HL-60 (cell line): Measurements from ENCODE around the gene GABARAPL2.

Experiments
- DNase-seq, 2 experiments: peaks; one replicate each; pipeline ENCODE4 v3.0.0-alpha.2; 2010 to 2020; ENCODE audit warnings: low read depth in 1 of 2, low spot score in 1 of 2
- H3K27ac ChIP-seq: fragments of 250-450 bp; sonication (Bioruptor Pico); replicated peaks from 2 replicates; pipeline ENCODE4 v1.5.1; 2020; ENCODE audit warnings: mild to moderate bottlenecking, moderate library complexity
- H3K27me3 ChIP-seq: fragments of 250-450 bp; sonication (Bioruptor Pico); 2 replicates; pipeline ENCODE4 v1.5.1; 2021; ENCODE audit warnings: mild to moderate bottlenecking, moderate library complexity; ENCODE audit not compliant: insufficient read depth, poor library complexity, severe bottlenecking
- H3K4me3 ChIP-seq: replicated peaks from 2 replicates; pipeline ENCODE4 v1.5.1; 2011; ENCODE audit warnings: mild to moderate bottlenecking, control low read depth, low read length; ENCODE audit not compliant: insufficient read depth
- CTCF ChIP-seq: IDR thresholded peaks from one replicate; pipeline ENCODE4 v1.5.1; 2011; ENCODE audit warnings: low read length, control low read depth, inconsistent platforms; ENCODE audit not compliant: insufficient read depth
- GABPA ChIP-seq: IDR thresholded peaks from 2 replicates; pipeline ENCODE4 v1.6.1; 2012; ENCODE audit warnings: low read depth
- POLR2AphosphoS5 ChIP-seq: IDR thresholded peaks from 2 replicates; pipeline ENCODE4 v1.6.1; 2012; ENCODE audit warnings: low read depth
- REST ChIP-seq: IDR thresholded peaks from 2 replicates; pipeline ENCODE4 v1.6.1; 2012; ENCODE audit warnings: low read depth; ENCODE audit not compliant: insufficient replicate concordance
- SPI1 ChIP-seq: IDR thresholded peaks from 2 replicates; pipeline ENCODE4 v1.6.1; 2012; ENCODE audit warnings: low read depth, mild to moderate bottlenecking, borderline replicate concordance

The GABARAPL2 gene

DNA sequence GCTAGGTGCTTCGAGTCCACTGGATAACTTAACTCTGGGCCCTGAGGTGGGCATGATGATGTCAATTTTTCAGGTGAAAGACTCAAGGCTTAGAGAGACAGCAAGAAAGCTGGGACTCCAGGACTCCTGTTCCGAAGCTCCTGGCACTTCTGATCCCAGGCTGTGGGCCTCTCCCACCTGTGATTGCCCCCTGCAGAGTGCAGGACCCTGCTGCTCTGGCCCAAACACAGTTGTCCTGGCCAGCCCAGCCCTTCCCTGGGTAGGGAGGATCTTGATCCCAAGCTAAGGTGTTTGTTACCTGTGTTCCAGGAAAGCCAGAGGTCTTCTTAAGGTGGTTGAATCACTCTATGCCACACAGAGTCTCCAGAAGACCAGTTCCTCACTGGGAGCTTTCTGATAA lies 33.4 kb upstream of the GABARAPL2 start:
- Histone ChIP-seq H3K27me3 (no peaks in the 10 kb centered on the region), H3K27ac (no peak overlapping the region), H3K4me3 (no peak overlapping the region)
- TF ChIP-seq GABPA = no peak
- no peak for TF ChIP-seq SPI1
- TF ChIP-seq CTCF = no peak
- no peak for TF ChIP-seq REST
- TF ChIP-seq POLR2AphosphoS5 = no peak
- DNase-seq = no peak

DNA sequence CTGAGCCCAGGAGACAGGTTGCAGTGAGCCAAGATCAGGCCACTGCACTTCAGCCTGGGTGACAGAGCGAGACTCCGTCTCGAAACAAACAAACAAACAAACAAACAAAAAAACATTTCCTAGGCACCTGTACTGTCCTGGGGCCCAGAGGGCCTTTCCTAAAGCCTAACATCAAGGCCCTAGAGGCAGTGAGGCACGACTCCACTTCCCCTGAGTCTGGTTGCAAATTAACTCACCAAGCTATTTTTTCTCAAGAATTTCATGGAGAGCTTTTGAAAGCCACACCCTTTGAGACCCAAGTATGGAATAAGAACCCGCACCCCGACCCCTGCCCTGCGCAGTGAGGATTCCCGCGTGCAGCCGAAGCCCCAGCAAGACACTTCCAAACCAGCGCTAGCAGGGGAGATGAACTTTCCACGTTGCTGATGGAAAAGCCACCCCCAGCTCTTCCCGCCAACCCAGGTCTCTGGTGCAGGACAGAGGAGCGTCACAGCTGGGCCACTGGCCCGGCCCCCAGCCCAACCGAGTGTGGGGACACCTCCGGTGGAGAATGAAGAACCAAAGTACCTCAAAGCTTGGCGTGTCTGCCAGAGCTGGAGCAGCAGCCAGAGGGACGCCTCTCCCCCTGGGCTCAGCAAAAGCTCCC lies 31.5 kb upstream of the GABARAPL2 start:
- no peak for DNase-seq
- TF ChIP-seq REST (no peak), CTCF (no peak), SPI1 (no peak), POLR2AphosphoS5 (no peak), GABPA (no peak)
- H3K4me3 ChIP-seq = no peak overlapping the region
- no peak overlapping the region for H3K27ac ChIP-seq
- H3K27me3 ChIP-seq = no peaks in the 10 kb centered on the region

- no peak for DNase-seq
- H3K27me3 ChIP-seq = no peaks in the 10 kb centered on the region
- TF ChIP-seq CTCF (no peak), REST (no peak), POLR2AphosphoS5 (no peak), SPI1 (no peak), GABPA (no peak)
These were observed 30.9 kb upstream of the GABARAPL2 start for GRCh38 chr16:75535211-75535843.

More at GRCh38 chr16:75535211-75535843, 30.9 kb upstream of the GABARAPL2 start:
- Histone ChIP-seq H3K4me3 (no peak overlapping the region), H3K27ac (no peak overlapping the region)
